ENCODE data around the gene FAM234B.
"Not testable (repeated sequence)": the region's sequence is repeated elsewhere in the genome, so short reads cannot be mapped to it uniquely, and the experiment has no call there.

FAM234B gene

DNA sequence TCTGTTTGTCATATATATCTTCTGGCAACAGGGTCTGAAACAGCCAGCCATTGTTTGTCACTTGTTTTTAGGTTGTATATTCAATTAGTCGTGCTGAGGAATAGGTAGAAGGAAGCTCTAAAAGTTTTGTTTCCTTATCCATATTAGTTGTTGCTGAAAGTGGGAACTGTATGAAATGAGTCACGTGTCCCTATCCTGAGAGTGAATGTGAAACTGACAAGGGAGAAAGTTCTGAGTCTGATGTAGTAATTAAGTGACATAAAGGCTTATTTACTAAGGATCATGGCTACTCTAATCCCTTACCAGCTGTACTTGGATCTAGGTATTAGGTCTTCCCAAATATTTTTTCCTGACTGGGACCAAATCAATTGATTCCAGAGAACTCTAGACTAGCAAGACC is 16.4 kb downstream of the FAM234B start:
- no peak for DNase-seq (ENCODE audit: low read depth)

GRCh38 chr12:13061377-13061776 is 17.2 kb downstream of the FAM234B start:
- DNase-seq (ENCODE audit: low read depth), result no peak

GRCh38 chr12:13062669-13063068 is 18.5 kb downstream of the FAM234B start:
- DNase-seq (ENCODE audit: low read depth), result no peak

DNA sequence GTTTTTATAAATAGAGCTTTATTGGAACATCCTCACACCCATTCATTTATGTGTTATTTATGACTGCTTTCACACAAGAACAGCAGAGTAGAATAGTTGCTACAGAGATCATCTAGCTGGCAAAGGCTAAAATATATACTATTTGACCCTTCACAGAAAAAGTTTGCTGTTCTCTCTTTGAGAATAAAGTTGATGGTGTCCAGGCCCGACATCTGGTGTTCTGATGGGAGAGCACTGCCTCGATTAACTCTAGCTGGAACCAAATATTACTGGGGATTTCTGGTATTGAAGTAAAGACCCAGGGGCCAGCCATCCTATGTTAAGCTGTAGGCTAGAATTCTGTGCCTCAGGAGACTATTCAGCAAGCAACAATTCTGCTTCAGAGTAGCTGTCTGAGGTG is 21.8 kb downstream of the FAM234B start:
- no peak for DNase-seq (ENCODE audit: low read depth)

DNA sequence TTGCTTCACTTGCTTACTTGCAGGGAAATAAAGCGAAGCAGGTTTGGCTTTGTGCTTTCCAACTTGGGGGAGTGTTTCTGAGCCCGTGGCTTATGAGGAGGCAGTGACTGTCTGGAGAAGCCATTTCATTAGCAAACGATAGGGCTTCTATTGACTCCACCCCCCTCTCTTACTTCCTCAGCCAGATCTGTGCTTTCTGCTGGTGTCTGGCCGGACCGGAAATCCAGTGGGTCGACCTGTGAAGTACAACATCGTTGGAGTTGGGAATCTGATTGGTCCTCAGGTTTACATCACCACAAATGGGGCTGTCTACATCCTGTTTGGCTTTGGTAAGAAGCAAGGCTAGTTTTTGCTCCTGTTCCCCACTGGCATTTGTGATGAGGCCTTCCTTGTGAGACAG is 22.3 kb downstream of the FAM234B start:
- no peak for DNase-seq (ENCODE audit: low read depth)

GRCh38 chr12:13067322-13067721 is 23.1 kb downstream of the FAM234B start:
- DNase-seq (ENCODE audit: low read depth), result no peak

GRCh38 chr12:13069380-13069779 is 25.2 kb downstream of the FAM234B start:
- no peak for DNase-seq (ENCODE audit: low read depth)

- DNase-seq (ENCODE audit: low read depth), result no peak
These were observed 27.4 kb downstream of the FAM234B start for GRCh38 chr12:13071305-13072280.

DNA sequence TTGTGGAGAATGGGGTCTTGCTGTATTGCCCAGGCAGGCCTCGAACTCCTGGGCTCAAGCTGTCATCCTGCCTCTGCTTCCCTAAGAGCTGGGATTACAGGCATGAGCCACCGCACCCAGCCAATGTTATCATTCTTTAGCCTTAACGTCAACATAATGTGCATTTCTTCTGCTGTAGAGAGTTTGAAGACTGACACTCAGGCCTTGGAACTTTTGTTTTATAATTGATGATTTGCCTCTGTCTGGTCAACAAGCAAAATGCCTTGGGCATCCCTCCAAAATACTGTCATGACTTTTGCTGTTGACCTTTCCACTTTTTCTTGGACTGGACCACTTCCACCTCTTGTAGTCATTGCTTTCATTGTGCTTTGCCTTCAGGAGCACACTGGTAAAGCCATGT is 29.0 kb downstream of the FAM234B start:
- DNase-seq (ENCODE audit: low read depth), result no peak

GRCh38 chr12:13074396-13075117 is 30.4 kb downstream of the FAM234B start:
- no peak for DNase-seq (ENCODE audit: low read depth)

- no peak for DNase-seq (ENCODE audit: low read depth)
These were observed 30.9 kb downstream of the FAM234B start for GRCh38 chr12:13075118-13075480.

- DNase-seq (ENCODE audit: low read depth), result no peak
These were observed 31.8 kb downstream of the FAM234B start for GRCh38 chr12:13075786-13076570.

- no peak for DNase-seq (ENCODE audit: low read depth)
These were observed 35.3 kb downstream of the FAM234B start for GRCh38 chr12:13079440-13079906.

DNA sequence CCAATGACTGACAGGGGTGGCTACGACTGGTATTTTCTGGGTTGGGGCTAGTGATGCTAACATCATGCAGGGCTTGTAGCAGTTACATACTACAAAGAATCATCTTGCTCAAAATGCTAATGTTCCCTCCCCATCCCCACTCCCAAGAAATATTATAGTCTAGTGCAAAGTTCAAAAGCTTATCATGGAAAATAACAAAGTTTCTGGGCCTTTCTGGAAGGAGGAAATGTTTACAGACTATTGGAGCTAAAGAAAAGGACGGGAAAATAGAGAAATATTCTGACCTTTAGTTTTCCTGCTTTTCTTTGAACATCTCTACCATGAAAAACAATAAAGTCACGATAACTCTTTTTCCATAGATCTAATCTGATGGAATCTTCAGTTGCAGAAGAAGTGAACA is 36.1 kb downstream of the FAM234B start:
- no peak for DNase-seq (ENCODE audit: low read depth)

DNA sequence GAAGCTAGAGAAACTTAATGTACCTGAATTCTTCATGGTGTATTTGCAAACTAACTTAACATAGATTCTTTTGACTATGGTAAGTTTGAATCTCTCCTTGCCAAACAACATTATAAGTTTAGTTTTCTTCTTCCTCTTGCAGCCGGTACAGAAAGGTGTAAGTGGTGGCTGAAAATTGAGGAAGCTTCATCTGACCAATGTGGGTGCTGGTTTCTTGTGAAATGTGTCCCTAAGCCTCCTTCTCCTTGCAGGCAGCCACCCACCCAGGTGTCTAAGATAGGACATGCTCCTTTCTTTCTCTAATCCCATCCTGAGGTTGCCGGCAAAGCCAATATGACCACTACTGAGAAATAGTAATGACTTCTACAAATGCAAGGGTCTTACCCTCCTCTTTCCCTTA is 38.7 kb downstream of the FAM234B start:
- DNase-seq (ENCODE audit: low read depth), result no peak

GRCh38 chr12:13083638-13084037 is 39.5 kb downstream of the FAM234B start:
- not testable (repeated sequence) for DNase-seq (ENCODE audit: low read depth)

DNA sequence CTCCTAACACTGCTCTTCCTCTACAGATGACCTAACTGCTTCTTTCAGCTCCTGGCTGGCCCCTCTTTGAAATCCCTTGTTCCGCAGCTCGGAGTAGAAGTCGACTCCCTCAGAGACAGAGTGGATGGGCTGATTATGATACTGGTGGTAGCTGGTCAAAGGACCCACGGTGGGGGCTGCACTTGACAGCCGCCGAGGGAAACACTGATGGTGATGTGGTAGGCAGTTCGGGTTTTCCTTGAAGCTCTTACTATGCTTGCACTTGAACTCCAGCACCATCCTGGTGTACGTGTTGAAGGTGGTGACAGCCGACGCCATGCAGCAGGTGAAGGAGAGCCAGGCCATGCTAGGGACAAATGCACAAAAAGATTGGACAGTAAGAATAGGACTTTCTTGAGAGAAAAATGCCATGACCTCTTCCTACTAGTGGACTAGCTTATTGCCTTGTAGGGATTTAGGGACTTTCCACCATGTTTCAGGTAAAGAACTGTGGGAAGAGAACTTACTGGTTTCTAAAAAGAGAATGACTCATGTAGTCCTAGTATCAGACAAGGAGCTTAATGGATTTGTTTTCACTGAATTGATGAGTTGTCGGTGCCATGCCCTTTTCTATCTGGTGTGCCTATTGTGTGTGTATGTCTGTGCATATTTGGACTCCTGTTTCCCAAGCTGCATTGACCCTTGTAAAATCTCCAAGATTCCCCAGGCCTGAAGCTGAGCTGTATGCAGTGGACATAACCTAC is 40.9 kb downstream of the FAM234B start:
- DNase-seq (ENCODE audit: low read depth), result no peak

GRCh38 chr12:13085968-13086686 is 41.9 kb downstream of the FAM234B start:
- no peak for DNase-seq (ENCODE audit: low read depth)

DNA sequence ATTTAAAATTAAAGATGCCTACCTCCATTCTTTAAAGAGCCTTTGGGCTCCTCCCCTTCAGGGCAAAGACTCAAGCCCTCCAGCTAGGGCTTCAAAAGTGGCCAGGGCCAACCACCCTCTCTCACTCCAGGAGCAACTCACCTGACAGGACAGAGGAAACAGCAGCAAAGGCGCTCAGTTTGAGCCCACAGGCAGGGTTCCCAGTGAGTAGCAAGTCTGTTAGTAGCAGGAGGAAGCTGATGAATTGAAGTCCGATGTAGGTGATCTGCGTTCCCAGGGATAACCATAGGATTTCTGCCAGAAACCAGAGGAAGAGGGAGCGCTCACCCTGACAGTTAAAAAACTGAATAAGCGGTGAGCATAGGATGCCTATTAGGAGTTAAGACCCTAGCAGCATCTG is 43.6 kb downstream of the FAM234B start:
- no peak for DNase-seq (ENCODE audit: low read depth)

DNA sequence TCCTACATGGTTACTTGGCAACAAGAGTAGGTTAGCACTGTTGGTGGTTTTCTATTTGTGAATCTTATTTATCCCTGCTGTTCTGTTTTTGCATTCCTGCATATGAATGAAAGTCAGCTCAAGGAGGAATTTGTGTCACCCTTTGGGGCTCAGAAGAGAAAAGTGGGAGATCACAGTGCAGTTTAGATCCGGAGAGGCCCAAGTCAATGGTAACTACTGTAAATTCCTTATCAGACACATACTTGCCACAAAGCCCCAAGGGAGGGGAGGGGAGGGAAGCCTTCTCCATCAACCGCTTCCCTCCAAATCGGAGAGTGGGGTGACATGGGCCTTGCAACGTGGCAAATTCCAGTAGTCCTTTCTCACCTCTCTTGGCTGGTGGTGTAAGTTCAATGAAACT is 44.3 kb downstream of the FAM234B start:
- DNase-seq (ENCODE audit: low read depth), result no peak

- DNase-seq (ENCODE audit: low read depth), result no peak
These were observed 45.9 kb downstream of the FAM234B start for GRCh38 chr12:13090054-13090453.
